Measurements from ENCODE around the gene WASF2. TPM values are rescaled to one million over a fixed set of nuclear protein-coding genes. Genes with fewer than 3 reads are reported as not detected.

Gene WASF2
- total and polyA plus RNA-seq, 2 of the 4 experiments (the other 2 are of a cell fraction): 7.9 to 45.4 TPM

DNA sequence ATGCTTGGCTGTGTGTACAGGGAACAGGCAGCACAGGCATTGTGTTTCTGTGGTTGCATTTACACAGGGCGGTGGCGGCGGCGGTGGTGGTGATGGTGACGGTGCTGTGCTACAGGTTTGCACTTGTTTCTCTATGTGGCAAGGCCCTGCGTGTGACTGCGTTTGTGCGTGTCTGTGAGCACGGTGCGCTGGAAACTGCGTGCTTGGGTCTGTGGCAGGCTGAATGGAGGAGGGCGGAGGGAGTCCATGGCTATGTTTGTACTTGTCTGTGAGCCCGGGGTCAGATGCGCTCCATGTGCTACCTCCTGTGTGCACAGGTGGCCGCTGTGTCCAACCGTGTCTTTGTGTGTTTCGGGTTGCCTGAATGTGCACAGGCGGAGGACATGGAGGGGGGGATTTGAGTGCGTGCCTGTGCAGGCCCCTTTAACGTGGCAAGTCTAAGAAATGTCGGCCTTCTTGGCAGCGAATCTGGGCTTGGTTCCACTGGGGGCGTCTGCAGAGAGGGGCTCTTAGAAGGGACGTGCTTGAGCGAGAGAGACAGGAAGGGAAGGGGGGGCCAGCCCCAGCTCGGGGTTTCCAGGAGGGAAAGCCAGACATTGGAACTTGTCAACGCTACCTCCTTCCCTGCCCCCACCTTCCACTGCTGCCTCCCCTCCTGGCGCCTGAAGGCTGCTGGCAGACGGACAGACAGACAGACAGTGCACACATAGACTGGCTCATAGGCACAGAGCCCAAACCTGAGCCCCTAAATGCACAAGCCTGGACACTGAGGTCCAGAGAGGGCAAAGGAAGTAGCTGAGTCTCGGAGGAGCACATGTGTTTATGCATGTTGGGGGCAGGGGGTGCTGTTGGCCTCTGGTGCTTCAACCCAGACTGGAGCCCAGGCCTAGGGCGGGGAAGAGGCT is 32.7 kb upstream of the WASF2 start:
- Histone ChIP-seq H3K36me3 (ENCODE audit: control insufficient read depth, insufficient read depth, low read length) (no peaks in the 10 kb centered on the region), H3K14ac (replicated peaks; ENCODE audit: low read depth, low read length) (peak overlapping the region; percentile 61; the same call in 1 of the 2 replicates), H3K9me1 (ENCODE audit: insufficient read depth, low read length) (peaks cover 18% of the 10 kb centered on the region), H3K4me3 (ENCODE audit: insufficient read depth, low read depth, low read length) (no peak overlapping the region), H2BK15ac (ENCODE audit: low read depth, low read length) (no peak overlapping the region), H4K8ac (ENCODE audit: low read depth in 2 of 2, low read length in 2 of 2) (peak overlapping the region; percentile 59 to 72), H2AK5ac (ENCODE audit: low read depth, low read length) (peak overlapping the region; percentile 69), H3K4me1 (ENCODE audit: control insufficient read depth, insufficient read depth, low read length) (peaks cover 30% of the 10 kb centered on the region), H4K5ac (ENCODE audit: low read depth, low read length) (peak overlapping the region; percentile 35; the same call in 1 of the 2 replicates), H3K4ac (ENCODE audit: low read depth, low read length) (peak overlapping the region; percentile 66), H2BK120ac (ENCODE audit: low read depth, low read length) (0 out of 2 replicates have a peak overlapping the region, but pooled peaks have one; percentile 22), H3K79me1 (ENCODE audit: low read depth in 1 of 2, low read length in 2 of 2) (peaks cover 0 to 13% of the 10 kb centered on the region in 2 experiments; a peak in 2 of 4 replicates), H3K18ac (ENCODE audit: low read depth, low read length) (peak overlapping the region; percentile 14; the same call in 1 of the 2 replicates), H2BK5ac (ENCODE audit: low read depth, low read length, poor library complexity, severe bottlenecking) (no peak overlapping the region), H3K9ac (ENCODE audit: low read depth, low read length) (0 out of 2 replicates have a peak overlapping the region, but pooled peaks have one; percentile 14), H2AK9ac (replicated peaks; ENCODE audit: low read depth, low read length, poor library complexity) (peak overlapping the region; percentile 35), H3K56ac (ENCODE audit: extremely low read depth, insufficient read depth, low read length) (no peak overlapping the region), H3K27ac (ENCODE audit: insufficient read depth, low read length) (no peak overlapping the region), H3K27me3 (ENCODE audit: control insufficient read depth, insufficient read depth, low read length) (no peaks in the 10 kb centered on the region), H4K20me1 (ENCODE audit: insufficient read depth, low read length) (no peaks in the 10 kb centered on the region), H3K23ac (ENCODE audit: low read depth, low read length) (no peak overlapping the region), H3K4me2 (ENCODE audit: low read depth, low read length) (0 out of 2 replicates have a peak overlapping the region, but pooled peaks have one; percentile 4), H2AFZ (replicated peaks; ENCODE audit: low read length, poor library complexity) (peak overlapping the region; percentile 79), H2BK20ac (ENCODE audit: low read depth, low read length) (no peak overlapping the region), H3K9me3 (ENCODE audit: control insufficient read depth, insufficient read depth, low read length) (no peaks in the 10 kb centered on the region), H4K91ac (ENCODE audit: insufficient read depth, low read depth, low read length) (peak overlapping the region; percentile 4; the same call in 1 of the 2 replicates)
- in situ Hi-C loops (cut with MboI; ENCODE audit: low sequenced_read_pairs) (no loop called here), dilution Hi-C loops (cut with HindIII; ENCODE audit: low sequenced_read_pairs, unreplicated experiment) (no loop called here), intact Hi-C loops (cut with micrococcal nuclease) (no loop called here)
- ChIA-PET CTCF (interaction anchor here (1.3 kb wide), 2 partner anchors 35 to 84 kb away, joined by 3 read pairs; no protein-coding TSS in a partner anchor), POLR2A (ENCODE audit: unreplicated experiment) (no interaction called here)
- BruUV-seq (replicated peaks): no TSS peak
- DNase-seq (no peak), ATAC-seq (ENCODE audit: low read depth) (no peak)
- no peak for TF ChIP-seq FOS (IDR thresholded peaks at IDR 0.05; ENCODE audit: low read depth, low read length)
- TF ChIP-seq, protein P1, sequence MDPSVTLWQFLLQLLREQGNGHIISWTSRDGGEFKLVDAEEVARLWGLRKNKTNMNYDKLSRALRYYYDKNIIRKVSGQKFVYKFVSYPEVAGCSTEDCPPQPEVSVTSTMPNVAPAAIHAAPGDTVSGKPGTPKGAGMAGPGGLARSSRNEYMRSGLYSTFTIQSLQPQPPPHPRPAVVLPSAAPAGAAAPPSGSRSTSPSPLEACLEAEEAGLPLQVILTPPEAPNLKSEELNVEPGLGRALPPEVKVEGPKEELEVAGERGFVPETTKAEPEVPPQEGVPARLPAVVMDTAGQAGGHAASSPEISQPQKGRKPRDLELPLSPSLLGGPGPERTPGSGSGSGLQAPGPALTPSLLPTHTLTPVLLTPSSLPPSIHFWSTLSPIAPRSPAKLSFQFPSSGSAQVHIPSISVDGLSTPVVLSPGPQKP (IDR thresholded peaks at IDR 0.05; ENCODE audit: borderline replicate concordance, low read depth, low read length): no peak
- no peak for TF ChIP-seq NFE2L2 (IDR thresholded peaks at IDR 0.05; ENCODE audit: low read depth, low read length)
- no peak for TF ChIP-seq MXI1 (IDR thresholded peaks at IDR 0.05; ENCODE audit: borderline replicate concordance, low read depth, low read length)
- TF ChIP-seq RFX5 (IDR thresholded peaks at IDR 0.05; ENCODE audit: low read depth, low read length): no peak
- TF ChIP-seq MAZ (IDR thresholded peaks at IDR 0.05; ENCODE audit: borderline replicate concordance, low read depth, low read length): no peak
- TF ChIP-seq CEBPB (IDR thresholded peaks at IDR 0.05; ENCODE audit: low read depth, low read length): no peak
- no peak for TF ChIP-seq CHD1 (IDR thresholded peaks at IDR 0.05; ENCODE audit: low read depth, low read length)
- TF ChIP-seq SMC3 (IDR thresholded peaks at IDR 0.05; ENCODE audit: low read depth, low read length): no peak
- TF ChIP-seq MAFK (IDR thresholded peaks at IDR 0.05; ENCODE audit: low read depth, low read length): no peak
- no peak for TF ChIP-seq BHLHE40 (IDR thresholded peaks at IDR 0.05; ENCODE audit: low read depth, low read length)
- TF ChIP-seq, protein P2, sequence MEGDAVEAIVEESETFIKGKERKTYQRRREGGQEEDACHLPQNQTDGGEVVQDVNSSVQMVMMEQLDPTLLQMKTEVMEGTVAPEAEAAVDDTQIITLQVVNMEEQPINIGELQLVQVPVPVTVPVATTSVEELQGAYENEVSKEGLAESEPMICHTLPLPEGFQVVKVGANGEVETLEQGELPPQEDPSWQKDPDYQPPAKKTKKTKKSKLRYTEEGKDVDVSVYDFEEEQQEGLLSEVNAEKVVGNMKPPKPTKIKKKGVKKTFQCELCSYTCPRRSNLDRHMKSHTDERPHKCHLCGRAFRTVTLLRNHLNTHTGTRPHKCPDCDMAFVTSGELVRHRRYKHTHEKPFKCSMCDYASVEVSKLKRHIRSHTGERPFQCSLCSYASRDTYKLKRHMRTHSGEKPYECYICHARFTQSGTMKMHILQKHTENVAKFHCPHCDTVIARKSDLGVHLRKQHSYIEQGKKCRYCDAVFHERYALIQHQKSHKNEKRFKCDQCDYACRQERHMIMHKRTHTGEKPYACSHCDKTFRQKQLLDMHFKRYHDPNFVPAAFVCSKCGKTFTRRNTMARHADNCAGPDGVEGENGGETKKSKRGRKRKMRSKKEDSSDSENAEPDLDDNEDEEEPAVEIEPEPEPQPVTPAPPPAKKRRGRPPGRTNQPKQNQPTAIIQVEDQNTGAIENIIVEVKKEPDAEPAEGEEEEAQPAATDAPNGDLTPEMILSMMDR (conservative IDR thresholded peaks at IDR 0.05; ENCODE audit: low read depth, low read length): peak; percentile 27
- peak; percentile 31; the same call in 1 of the 2 replicates for TF ChIP-seq RAD21 (IDR thresholded peaks at IDR 0.05; ENCODE audit: low read length)
- 48% methylated on average over 15 of the region's 31 CpGs; no CpG with 5 or more reads in 1 of the 2 experiments for WGBS, 2 experiments (ENCODE audit: extremely low coverage in 2 of 2, insufficient read length in 1 of 2)
